ENCODE data around the gene SGF29. TPM values are rescaled to one million over a fixed set of nuclear protein-coding genes. Genes with fewer than 3 reads are reported as not detected.
"Not testable (repeated sequence)": the region's sequence is repeated elsewhere in the genome, so short reads cannot be mapped to it uniquely, and the experiment has no call there.

Gene SGF29
- total RNA-seq, 1 donor from 2014 or later = 18.6 TPM

DNA sequence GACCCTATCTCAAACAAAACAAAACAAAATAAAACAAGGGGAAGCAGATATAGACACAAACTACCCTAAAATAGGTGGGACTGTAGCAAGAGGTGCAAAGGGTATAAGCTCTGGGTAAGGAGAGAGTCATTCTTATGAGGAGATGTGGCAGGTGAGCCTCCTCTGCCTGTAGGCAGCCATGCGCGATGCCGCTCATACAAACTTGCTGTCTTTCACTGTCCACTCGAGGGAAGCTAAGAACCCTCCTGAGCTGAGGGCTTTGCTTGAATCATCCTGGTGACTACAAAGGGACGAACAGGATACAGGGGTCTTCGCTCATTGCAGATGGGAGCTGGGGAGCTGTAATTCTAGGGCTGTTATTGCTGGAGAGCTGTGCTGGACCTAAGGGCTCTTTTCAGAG lies 32.3 kb upstream of the SGF29 start:
- no peak overlapping the region for H3K27ac Mint-ChIP-seq (ENCODE audit: unreplicated experiment)
- H3K36me3 Mint-ChIP-seq (ENCODE audit: low read depth, unreplicated experiment) = peaks cover 11% of the 10 kb centered on the region
- no peak overlapping the region for H3K4me3 Mint-ChIP-seq (ENCODE audit: unreplicated experiment)
- no peaks in the 10 kb centered on the region for H3K9me3 Mint-ChIP-seq (ENCODE audit: unreplicated experiment)
- no peak for DNase-seq (ENCODE audit: low spot score)
- H3K4me1 Mint-ChIP-seq (ENCODE audit: unreplicated experiment) = no peaks in the 10 kb centered on the region
- TF ChIP-seq CTCF (IDR thresholded peaks at IDR 0.05; ENCODE audit: unreplicated experiment) = no peak
- H3K27me3 Mint-ChIP-seq (ENCODE audit: unreplicated experiment) = no peaks in the 10 kb centered on the region

DNA sequence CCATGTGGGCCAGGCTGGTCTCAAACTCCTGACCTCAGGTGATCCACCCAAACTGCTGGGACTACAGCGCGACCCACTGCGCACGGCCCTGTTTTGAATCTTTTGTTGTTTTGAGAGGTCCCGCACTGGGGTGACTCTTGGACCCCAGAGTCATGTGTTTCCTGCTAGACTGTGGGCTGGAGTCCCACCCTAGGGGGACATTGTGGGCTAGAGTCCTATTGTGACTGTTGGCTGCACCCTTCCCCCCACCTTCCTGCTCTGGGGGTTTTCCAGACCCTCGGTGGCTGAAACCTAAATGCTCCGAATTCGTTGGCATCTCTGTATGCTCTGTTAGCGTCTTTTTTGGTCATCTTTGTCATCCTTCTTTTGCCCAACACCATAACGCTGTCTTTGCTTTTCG lies 30.9 kb upstream of the SGF29 start:
- H3K27me3 Mint-ChIP-seq (ENCODE audit: unreplicated experiment) = no peaks in the 10 kb centered on the region
- no peaks in the 10 kb centered on the region for H3K4me1 Mint-ChIP-seq (ENCODE audit: unreplicated experiment)
- H3K36me3 Mint-ChIP-seq (ENCODE audit: low read depth, unreplicated experiment) = peaks cover 11% of the 10 kb centered on the region
- H3K27ac Mint-ChIP-seq (ENCODE audit: unreplicated experiment) = no peak overlapping the region
- no peaks in the 10 kb centered on the region for H3K9me3 Mint-ChIP-seq (ENCODE audit: unreplicated experiment)
- no peak for DNase-seq (ENCODE audit: low spot score)
- H3K4me3 Mint-ChIP-seq (ENCODE audit: unreplicated experiment) = no peak overlapping the region
- no peak for TF ChIP-seq CTCF (IDR thresholded peaks at IDR 0.05; ENCODE audit: unreplicated experiment)

- no peak for TF ChIP-seq CTCF (IDR thresholded peaks at IDR 0.05; ENCODE audit: unreplicated experiment)
Measured at GRCh38 chr16:28524681-28525171, 29.0 kb upstream of the SGF29 start.

DNA sequence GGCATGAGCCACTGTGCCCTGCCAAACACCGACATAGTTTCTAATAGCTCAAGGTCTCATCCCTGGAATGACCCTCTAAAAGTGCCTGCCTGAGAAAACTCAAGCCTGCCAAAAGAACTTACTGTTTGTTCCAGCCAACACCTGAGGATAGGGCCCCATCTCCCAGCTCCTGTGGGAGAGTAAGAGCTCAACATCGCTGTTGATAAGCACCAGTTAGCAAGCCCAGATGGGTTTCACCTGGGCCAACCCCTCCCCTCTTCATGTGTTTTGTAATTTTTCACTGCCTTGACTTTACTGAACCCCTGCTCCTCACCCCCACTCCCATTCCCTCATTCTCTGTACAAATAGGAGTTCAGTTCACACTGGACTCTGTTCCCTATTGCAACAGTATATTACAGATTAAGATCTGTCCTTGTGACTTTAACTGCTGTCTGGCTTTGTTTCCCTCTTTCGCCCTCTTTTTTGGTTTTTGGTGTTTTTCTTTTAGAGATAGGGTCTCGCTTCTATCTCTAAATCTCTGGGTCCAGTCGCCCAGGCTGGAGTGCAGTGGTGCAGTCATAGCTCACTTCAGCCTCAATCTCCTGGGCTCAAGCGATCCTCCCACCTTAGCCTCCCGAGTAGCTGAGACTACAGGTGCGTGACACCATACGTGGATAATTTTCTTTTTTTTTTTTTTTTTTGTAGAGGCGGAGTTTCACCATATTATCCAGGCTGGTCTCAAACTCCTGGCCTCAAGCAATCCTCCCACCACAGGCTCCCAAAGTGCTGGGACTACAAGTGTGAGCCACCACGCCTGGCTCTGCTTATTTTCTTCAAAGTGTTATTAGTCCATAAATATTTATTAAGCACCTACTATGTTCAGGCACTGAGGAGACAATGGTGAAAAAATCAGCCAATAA lies 27.3 kb upstream of the SGF29 start:
- H3K4me3 Mint-ChIP-seq (ENCODE audit: unreplicated experiment) = no peak overlapping the region
- no peaks in the 10 kb centered on the region for H3K27me3 Mint-ChIP-seq (ENCODE audit: unreplicated experiment)
- H3K9me3 Mint-ChIP-seq (ENCODE audit: unreplicated experiment) = no peaks in the 10 kb centered on the region
- H3K4me1 Mint-ChIP-seq (ENCODE audit: unreplicated experiment) = no peaks in the 10 kb centered on the region
- no peak for TF ChIP-seq CTCF (IDR thresholded peaks at IDR 0.05; ENCODE audit: unreplicated experiment)
- no peak overlapping the region for H3K27ac Mint-ChIP-seq (ENCODE audit: unreplicated experiment)
- no peak for DNase-seq (ENCODE audit: low spot score)
- H3K36me3 Mint-ChIP-seq (ENCODE audit: low read depth, unreplicated experiment) = peaks cover 11% of the 10 kb centered on the region

More at GRCh38 chr16:28524681-28525171, 29.0 kb upstream of the SGF29 start:
- H3K4me3 Mint-ChIP-seq (ENCODE audit: unreplicated experiment) = no peak overlapping the region
- no peaks in the 10 kb centered on the region for H3K4me1 Mint-ChIP-seq (ENCODE audit: unreplicated experiment)
- H3K9me3 Mint-ChIP-seq (ENCODE audit: unreplicated experiment) = no peaks in the 10 kb centered on the region
- H3K27me3 Mint-ChIP-seq (ENCODE audit: unreplicated experiment) = no peaks in the 10 kb centered on the region
- no peak for DNase-seq (ENCODE audit: low spot score)
- peaks cover 11% of the 10 kb centered on the region for H3K36me3 Mint-ChIP-seq (ENCODE audit: low read depth, unreplicated experiment)
- no peak overlapping the region for H3K27ac Mint-ChIP-seq (ENCODE audit: unreplicated experiment)

- not testable (repeated sequence) for DNase-seq (ENCODE audit: low spot score); H3K27ac Mint-ChIP-seq (ENCODE audit: unreplicated experiment)
Measured at GRCh38 chr16:28527100-28527785, 26.5 kb upstream of the SGF29 start.

More at GRCh38 chr16:28527100-28527785, 26.5 kb upstream of the SGF29 start:
- H3K4me3 Mint-ChIP-seq (ENCODE audit: unreplicated experiment); H3K27me3 Mint-ChIP-seq (ENCODE audit: unreplicated experiment); H3K9me3 Mint-ChIP-seq (ENCODE audit: unreplicated experiment); H3K4me1 Mint-ChIP-seq (ENCODE audit: unreplicated experiment): not testable (repeated sequence)
- H3K36me3 Mint-ChIP-seq (ENCODE audit: low read depth, unreplicated experiment) = peaks cover 11% of the 10 kb centered on the region

Measured in endothelial cell (in vitro differentiated cells).